ENCODE measurements around the gene UNC50.

DNA sequence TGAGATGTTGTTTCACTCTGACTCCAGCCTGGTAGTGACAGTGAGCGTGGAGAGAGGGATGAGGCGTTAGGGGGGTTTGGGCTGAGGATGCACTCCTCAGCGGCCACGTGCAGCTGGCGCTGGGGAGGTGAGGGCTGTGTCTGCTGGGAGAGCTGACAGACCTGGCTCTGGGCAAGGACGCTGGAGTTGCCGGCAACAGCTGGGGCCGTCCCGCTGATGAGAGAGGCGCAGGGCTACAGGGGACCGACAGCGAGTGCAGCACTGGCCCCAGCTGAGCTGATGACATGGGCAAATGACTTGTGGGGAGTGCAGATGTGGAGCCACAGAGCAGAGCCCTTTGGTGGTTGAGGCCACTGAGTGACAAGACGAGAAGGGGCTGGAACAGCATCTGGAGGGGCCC is 38.5 kb upstream of the UNC50 start:
- TF ChIP-seq, protein P1, sequence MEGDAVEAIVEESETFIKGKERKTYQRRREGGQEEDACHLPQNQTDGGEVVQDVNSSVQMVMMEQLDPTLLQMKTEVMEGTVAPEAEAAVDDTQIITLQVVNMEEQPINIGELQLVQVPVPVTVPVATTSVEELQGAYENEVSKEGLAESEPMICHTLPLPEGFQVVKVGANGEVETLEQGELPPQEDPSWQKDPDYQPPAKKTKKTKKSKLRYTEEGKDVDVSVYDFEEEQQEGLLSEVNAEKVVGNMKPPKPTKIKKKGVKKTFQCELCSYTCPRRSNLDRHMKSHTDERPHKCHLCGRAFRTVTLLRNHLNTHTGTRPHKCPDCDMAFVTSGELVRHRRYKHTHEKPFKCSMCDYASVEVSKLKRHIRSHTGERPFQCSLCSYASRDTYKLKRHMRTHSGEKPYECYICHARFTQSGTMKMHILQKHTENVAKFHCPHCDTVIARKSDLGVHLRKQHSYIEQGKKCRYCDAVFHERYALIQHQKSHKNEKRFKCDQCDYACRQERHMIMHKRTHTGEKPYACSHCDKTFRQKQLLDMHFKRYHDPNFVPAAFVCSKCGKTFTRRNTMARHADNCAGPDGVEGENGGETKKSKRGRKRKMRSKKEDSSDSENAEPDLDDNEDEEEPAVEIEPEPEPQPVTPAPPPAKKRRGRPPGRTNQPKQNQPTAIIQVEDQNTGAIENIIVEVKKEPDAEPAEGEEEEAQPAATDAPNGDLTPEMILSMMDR (IDR thresholded peaks at IDR 0.05): no peak
- no peak for TF ChIP-seq POLR2A (IDR thresholded peaks at IDR 0.05)

All from ovary (tissue), 3 donors.